GM12878 (cell line): ENCODE measurements around the gene RETREG3. TPM values are rescaled to one million over a fixed set of nuclear protein-coding genes. Genes with fewer than 3 reads are reported as not detected.

Experiments used
- ATAC-seq: fragments of 200-7000 bp; cut with Tn5 transposase; 3 replicates; pipeline ENCODE4 v1.9.1; 2020; ENCODE audit warnings: mild to moderate bottlenecking, moderate library complexity
- BruUV-seq: library from RNA; stranded (reverse); fragments of 400-500 nt; replicated peaks from 2 replicates; lab custom pipeline; 2021; lab: Mats Ljungman, UMichigan
- CTCF ChIA-PET: fragments of 300-600 bp; sonication (Branson Sonifier 250); formaldehyde crosslinking; extraction: SDS; loops from one replicate; lab custom pipeline; 2021; ENCODE audit warnings: inconsistent platforms; lab: Yijun Ruan, JAX
- POLR2A ChIA-PET: fragments of 350-600 bp; formaldehyde crosslinking; extraction: SDS; loops from one replicate; lab custom pipeline; 2021; ENCODE audit warnings: inconsistent platforms; lab: Charles Lee
- RAD21 ChIA-PET: fragments of 300-600 bp; sonication (Branson Sonifier 250); formaldehyde crosslinking; loops from one replicate; lab custom pipeline; 2023; ENCODE audit warnings: antibody characterized with exemption; ENCODE audit not compliant: unreplicated experiment; lab: Charles Lee
- SMC1A ChIA-PET: fragments of 300-600 bp; sonication (Branson Sonifier 250); formaldehyde crosslinking; loops from one replicate; lab custom pipeline; 2023; ENCODE audit not compliant: unreplicated experiment, uncharacterized antibody; lab: Charles Lee
- DNase-seq: peaks from one replicate; pipeline ENCODE4 v3.0.0-alpha.2; 2011; ENCODE audit warnings: low read depth, low spot score
- FAIRE-seq: peaks from 3 replicates; lab custom pipeline; 2011; peaks lifted over from hg19 to GRCh38; lab: Jason Lieb, UNC
- H2AFZ ChIP-seq: 2 replicates; pipeline ENCODE4 v1.6.0; 2011; ENCODE audit warnings: low read depth, low read length, control low read depth; ENCODE audit not compliant: control insufficient read depth
- H3K27ac ChIP-seq: 2 replicates; pipeline ENCODE4 v1.5.1; 2011; ENCODE audit warnings: control low read depth; ENCODE audit not compliant: control insufficient read depth, insufficient read depth
- H3K27me3 ChIP-seq, 2 experiments: replicated peaks in 1 of 2; 2 replicates each; pipeline versions ENCODE4 v1.6.0 to v1.6.1; 2011; ENCODE audit warnings: low read length in 1 of 2; ENCODE audit not compliant: control insufficient read depth in 2 of 2, insufficient read depth in 2 of 2
- H3K36me3 ChIP-seq, 2 experiments: 2 replicates each; pipeline ENCODE4 v1.5.1; 2011; ENCODE audit warnings: low read length in 1 of 2; ENCODE audit not compliant: control insufficient read depth in 2 of 2, insufficient read depth in 2 of 2
- H3K4me1 ChIP-seq: 2 replicates; pipeline ENCODE4 v1.6.1; 2011; ENCODE audit warnings: mild to moderate bottlenecking, low read length, moderate library complexity, mixed read lengths; ENCODE audit not compliant: control insufficient read depth, insufficient read depth
- H3K4me2 ChIP-seq: 2 replicates; pipeline ENCODE4 v1.6.0; 2011; ENCODE audit warnings: control low read depth; ENCODE audit not compliant: control insufficient read depth, insufficient read depth
- H3K4me3 ChIP-seq: fragments of 200-600 bp; sonication (generic); 2 replicates; pipeline ENCODE4 v1.5.1; 2016
- H3K79me2 ChIP-seq: 2 replicates; pipeline ENCODE4 v1.6.0; 2011; ENCODE audit warnings: low read length; ENCODE audit not compliant: control insufficient read depth, insufficient read depth
- H3K9ac ChIP-seq: 2 replicates; pipeline ENCODE4 v1.8.0; 2011; ENCODE audit warnings: low read length, control low read depth, mixed read lengths; ENCODE audit not compliant: control insufficient read depth, insufficient read depth
- H3K9me3 ChIP-seq: replicated peaks from 3 replicates; pipeline ENCODE4 v1.5.1; 2011; ENCODE audit warnings: mild to moderate bottlenecking, low read length; ENCODE audit not compliant: control insufficient read depth, insufficient read depth
- H4K20me1 ChIP-seq: 2 replicates; pipeline ENCODE4 v1.6.0; 2011; ENCODE audit not compliant: control insufficient read depth, insufficient read depth
- BHLHE40 ChIP-seq, 2 experiments: fragments of 450-650 bp in 1 of 2; IDR thresholded peaks; 2 replicates each; pipeline ENCODE4 v1.6.1; 2011 to 2017; ENCODE audit warnings: low read depth in 2 of 2, borderline replicate concordance in 1 of 2, improper control_type of control experiment in 1 of 2, low read length in 1 of 2, mild to moderate bottlenecking in 1 of 2
- EED ChIP-seq: sonication (generic); IDR thresholded peaks from 2 replicates; pipeline ENCODE4 v1.6.1; 2016; ENCODE audit warnings: antibody characterized with exemption, low read depth
- ELK1 ChIP-seq: IDR thresholded peaks from 2 replicates; pipeline ENCODE4 v1.6.1; 2012; ENCODE audit warnings: low read depth, low read length, improper control_type of control experiment
- MTA2 ChIP-seq: fragments of 450-650 bp; IDR thresholded peaks from 2 replicates; pipeline ENCODE4 v1.6.1; 2016; ENCODE audit warnings: low read depth, mild to moderate bottlenecking, moderate library complexity
- NFYA ChIP-seq: IDR thresholded peaks from 2 replicates; pipeline ENCODE4 v1.6.1; 2011; ENCODE audit warnings: low read depth, mild to moderate bottlenecking, low read length, improper control_type of control experiment, borderline replicate concordance
- NRF1 ChIP-seq: conservative IDR thresholded peaks from 2 replicates; pipeline ENCODE4 v1.6.1; 2011; ENCODE audit warnings: mild to moderate bottlenecking, low read depth, low read length, improper control_type of control experiment
- PAX5 ChIP-seq: IDR thresholded peaks from 2 replicates; pipeline ENCODE4 v1.6.1; 2011; ENCODE audit warnings: low read depth, low read length, borderline replicate concordance
- POLR2AphosphoS2 ChIP-seq: IDR thresholded peaks from 2 replicates; pipeline ENCODE4 v1.6.1; 2011; ENCODE audit warnings: low read depth, mild to moderate bottlenecking, low read length, improper control_type of control experiment, moderate library complexity
- RBBP5 ChIP-seq: fragments of 200-600 bp; sonication (generic); conservative IDR thresholded peaks from 2 replicates; pipeline ENCODE4 v1.6.1; 2016
- RUNX3 ChIP-seq: IDR thresholded peaks from 2 replicates; pipeline ENCODE4 v1.6.1; 2012; ENCODE audit warnings: low read length, inconsistent platforms
- SIN3A ChIP-seq: IDR thresholded peaks from 2 replicates; pipeline ENCODE4 v1.6.1; 2012; ENCODE audit warnings: low read depth, low read length, improper control_type of control experiment
- SIX5 ChIP-seq: IDR thresholded peaks from 2 replicates; pipeline ENCODE4 v1.6.1; 2011; ENCODE audit warnings: mild to moderate bottlenecking, low read depth, low read length, moderate library complexity; ENCODE audit not compliant: severe bottlenecking
- YY1 ChIP-seq: IDR thresholded peaks from 2 replicates; pipeline ENCODE4 v1.6.1; 2011; ENCODE audit warnings: low read depth, mild to moderate bottlenecking, low read length
- WGBS: methylation state at CpG from one replicate; pipeline ENCODE4 v1.1.6; 2016; ENCODE audit warnings: low lambda C conversion rate; ENCODE audit not compliant: insufficient replicate concordance, insufficient coverage; ENCODE audit errors: missing lambda C conversion rate; 5-methylcytosine and 5-hydroxymethylcytosine counted together
- in situ Hi-C: fragments of 300-500 bp; cut with MboI; formaldehyde crosslinking; loops from 9 replicates; pipeline ENCODE4 v1.14.3; 2018; ENCODE audit warnings: mixed read lengths
- intact Hi-C: fragments of 100-400 bp; cut with micrococcal nuclease; formaldehyde crosslinking; loops from one replicate; pipeline ENCODE4 v1.14.2; 2022; ENCODE audit not compliant: unreplicated experiment
- polyA plus RNA-seq, 11 experiments: library from polyadenylated mRNA; depleted of rRNA in 4 of 11; unstranded in 6 of 11; stranded (reverse) in 5 of 11; fragments of >200 nt; fragmentation: Nextera tagmentation in 4 of 11; fragmentation: Illumina TruSeq in 1 of 11; extraction: Ambion mirVana in 4 of 11; extraction: Trizol in 1 of 11; gene quantifications; 1 replicate in 1 of 11; 2 replicates in 10 of 11; pipeline versions ENCODE4 v1.2.1 to v1.2.3, GENCODE V29; 2011 to 2016; ENCODE audit warnings: inconsistent platforms in 2 of 11, missing spikeins in 2 of 11, low read depth in 1 of 11
- total RNA-seq, 4 experiments: library from RNA; depleted of rRNA in 3 of 4; stranded (reverse); fragments of >200 nt in 3 of 4; fragmentation: Illumina TruSeq in 1 of 4; extraction: Trizol in 1 of 4; gene quantifications; 2 replicates each; pipeline versions ENCODE4 v1.2.1 to v1.2.3, GENCODE V29; 2013 to 2021

Gene RETREG3
- total and polyA plus RNA-seq, 10 of the 15 experiments (the other 5 are each of a cell fraction or from before 2014, with no cell fraction given) = 7.0 to 50.6 (median 27.3) TPM

- no peak for ATAC-seq
- Histone ChIP-seq H3K27me3 (no peaks in the 10 kb centered on the region), H3K27ac (peak overlapping the region; percentile 93; the same call in 1 of the 2 replicates), H3K4me2 (peak overlapping the region; percentile 100), H3K4me1 (peaks cover 24% of the 10 kb centered on the region), H3K4me3 (peak overlapping the region; percentile 76), H3K79me2 (peaks cover 50% of the 10 kb centered on the region), H2AFZ (no peak overlapping the region), H3K36me3 (peaks cover 15 to 19% of the 10 kb centered on the region in 2 experiments; a peak in 3 of 4 replicates), H3K9ac (peak overlapping the region; percentile 98), H3K9me3 (no peaks in the 10 kb centered on the region), H4K20me1 (no peaks in the 10 kb centered on the region)
- no TSS peak for BruUV-seq
- no peak for DNase-seq
- ChIA-PET RAD21 (interaction anchor here (0.6 to 1.2 kb wide), 2 partner anchors 15 to 149 kb away, joined by 3 read pairs; no protein-coding TSS in a partner anchor), CTCF (interaction anchor here (0.7 to 1.4 kb wide), 5 partner anchors 15 to 444 kb away, joined by 3 to 6 read pairs (median 4); partner anchors contain the start of gene PSMC3IP), POLR2A (interaction anchor here (1.9 kb wide), 1 partner anchor 113 kb away, joined by 4 read pairs; the partner anchor contains the start of gene PLEKHH3), SMC1A (interaction anchor here (0.6 kb wide), 1 partner anchor 450 kb away, joined by 3 read pairs; no protein-coding TSS in a partner anchor)
- WGBS = 29% methylated on average over 1 of the region's 1 CpG
- in situ Hi-C loops = no loop called here
- intact Hi-C loops = no loop called here
- no peak for TF ChIP-seq EED
- no peak for TF ChIP-seq MTA2
- FAIRE-seq = no peak
These were observed 45.6 kb downstream of the RETREG3 start for GRCh38 chr17:42563543-42563942.

GRCh38 chr17:42563143-42563509 lies 46.0 kb downstream of the RETREG3 start:
- H3K27ac ChIP-seq = peak overlapping the region; percentile 93

More at GRCh38 chr17:42563143-42563509, 46.0 kb downstream of the RETREG3 start:
- ChIA-PET POLR2A (interaction anchor here (0.6 to 2.5 kb wide), 2 partner anchors 42 to 46 kb away, joined by 6 to 8 read pairs; partner anchors contain the start of genes RETREG3 and TUBG1), RAD21 (interaction anchor here (0.6 to 1.2 kb wide), 2 partner anchors 16 to 149 kb away, joined by 3 read pairs; no protein-coding TSS in a partner anchor), SMC1A (interaction anchor here (0.6 kb wide), 1 partner anchor 450 kb away, joined by 3 read pairs; no protein-coding TSS in a partner anchor), CTCF (interaction anchor here (0.7 to 1.4 kb wide), 5 partner anchors 14 to 444 kb away, joined by 3 to 6 read pairs (median 4); partner anchors contain the start of gene PSMC3IP)
- H3K36me3 ChIP-seq = peaks cover 12 to 19% of the 10 kb centered on the region in 2 experiments; a peak in 3 of 4 replicates
- 1% methylated on average over 14 of the region's 14 CpGs for WGBS
- peaks cover 21% of the 10 kb centered on the region for H3K4me1 ChIP-seq
- H2AFZ ChIP-seq = no peak overlapping the region
- TF ChIP-seq BHLHE40 (IDR thresholded peaks at IDR 0.05; ENCODE audit: borderline replicate concordance in 1 of 2, low read depth in 2 of 2, low read length in 1 of 2) (peak; percentile 89 to 91), NRF1 (no peak), YY1 (0 out of 2 replicates have a peak, but pooled peaks have one; percentile 9), SIX5 (no peak), PAX5 (peak; percentile 52; the same call in 1 of the 2 replicates), NFYA (no peak), SIN3A (peak; percentile 52; the same call in 1 of the 2 replicates), ELK1 (no peak), RUNX3 (peak; percentile 52), RBBP5 (no peak), POLR2AphosphoS2 (no peak)
- peaks cover 46% of the 10 kb centered on the region for H3K79me2 ChIP-seq
- intact Hi-C loops (no loop called here), in situ Hi-C loops (no loop called here)
- no TSS peak for BruUV-seq
- H3K4me3 ChIP-seq = peak overlapping the region; percentile 76
- ATAC-seq (no peak), DNase-seq (no peak), FAIRE-seq (peak; percentile 65)
- H3K27me3 ChIP-seq = no peaks in the 10 kb centered on the region
- H4K20me1 ChIP-seq = no peaks in the 10 kb centered on the region
- peak overlapping the region; percentile 98 for H3K9ac ChIP-seq
- no peaks in the 10 kb centered on the region for H3K9me3 ChIP-seq
- H3K4me2 ChIP-seq = peak overlapping the region; percentile 100
